Osteoblast (primary cell): Measurements from ENCODE around the gene ANKRD22. TPM values are rescaled to one million over a fixed set of nuclear protein-coding genes. Genes with fewer than 3 reads are reported as not detected.
A peak's percentile ranks its signal among the peaks of the same experiment; 100 is the strongest.

Source experiments
- DNase-seq: peaks from one replicate; pipeline ENCODE4 v3.0.0; 2011; ENCODE audit warnings: low spot score, mixed read lengths; ENCODE audit not compliant: insufficient read length; ENCODE audit errors: missing footprints
- H2AFZ ChIP-seq: 2 replicates; pipeline ENCODE4 v1.6.0; 2011; ENCODE audit warnings: mild to moderate bottlenecking, low read length
- H3K27ac ChIP-seq: 2 replicates; pipeline ENCODE4 v1.5.1; 2011; ENCODE audit warnings: mild to moderate bottlenecking, low read depth, low read length, moderate library complexity
- H3K27me3 ChIP-seq: 2 replicates; pipeline ENCODE4 v1.6.0; 2012; ENCODE audit warnings: mild to moderate bottlenecking, control low read depth, inconsistent platforms, low read length, moderate library complexity; ENCODE audit not compliant: insufficient read depth
- H3K36me3 ChIP-seq: 2 replicates; pipeline ENCODE4 v1.5.1; 2011; ENCODE audit warnings: mild to moderate bottlenecking, low read length, control low read depth, moderate library complexity; ENCODE audit not compliant: insufficient read depth
- H3K4me1 ChIP-seq: 2 replicates; pipeline ENCODE4 v1.5.1; 2011; ENCODE audit warnings: mild to moderate bottlenecking, low read length, control low read depth, moderate library complexity; ENCODE audit not compliant: insufficient read depth
- H3K4me2 ChIP-seq: 2 replicates; pipeline ENCODE4 v1.6.0; 2011; ENCODE audit warnings: mild to moderate bottlenecking, low read length; ENCODE audit not compliant: insufficient read depth
- H3K4me3 ChIP-seq: fragments of 200-600 bp; sonication (generic); 3 replicates; pipeline ENCODE4 v1.5.1; 2012; ENCODE audit warnings: mild to moderate bottlenecking, low read length, inconsistent platforms; ENCODE audit not compliant: insufficient read depth
- H3K79me2 ChIP-seq: 2 replicates; pipeline ENCODE4 v1.6.0; 2012; ENCODE audit warnings: mild to moderate bottlenecking, low read length, control low read depth, inconsistent platforms; ENCODE audit not compliant: insufficient read depth
- H3K9me3 ChIP-seq: 2 replicates; pipeline ENCODE4 v1.5.1; 2011; ENCODE audit warnings: low read depth, low read length, control low read depth
- H4K20me1 ChIP-seq: 2 replicates; pipeline ENCODE4 v1.6.0; 2012; ENCODE audit warnings: mild to moderate bottlenecking, low read length, control low read depth; ENCODE audit not compliant: insufficient read depth
- total RNA-seq: library from RNA; depleted of rRNA; stranded (reverse); fragments of >200 nt; gene quantifications from 2 replicates; pipeline ENCODE4 v1.2.3, GENCODE V29; 2012
- TF ChIP-seq, protein P1 (sequence below): IDR thresholded peaks from 2 replicates; pipeline ENCODE4 v1.5.1; 2011; ENCODE audit warnings: mild to moderate bottlenecking, low read depth, low read length, moderate library complexity; ENCODE audit errors: extremely low read depth

The ANKRD22 gene
- total RNA-seq, 1 donor: under 0.01 TPM

DNA sequence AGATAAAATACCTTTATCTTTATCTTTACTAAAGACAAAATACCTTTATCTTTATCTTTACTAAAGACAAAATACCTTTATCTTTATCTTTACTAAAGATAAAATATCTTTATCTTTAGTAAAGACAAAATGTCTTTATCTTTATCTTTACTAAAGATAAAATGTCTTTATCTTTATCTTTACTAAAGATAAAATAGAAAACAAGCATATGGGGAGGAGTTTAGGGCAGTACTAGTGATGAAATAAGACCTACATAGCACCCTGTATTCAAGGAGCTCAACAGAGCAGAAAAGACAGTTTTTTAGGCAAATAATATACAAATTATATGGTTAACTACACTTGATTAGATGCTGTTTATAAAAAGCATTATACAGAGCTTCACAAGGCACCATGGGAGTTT is 19.3 kb downstream of the ANKRD22 start:
- TF ChIP-seq, protein P1, sequence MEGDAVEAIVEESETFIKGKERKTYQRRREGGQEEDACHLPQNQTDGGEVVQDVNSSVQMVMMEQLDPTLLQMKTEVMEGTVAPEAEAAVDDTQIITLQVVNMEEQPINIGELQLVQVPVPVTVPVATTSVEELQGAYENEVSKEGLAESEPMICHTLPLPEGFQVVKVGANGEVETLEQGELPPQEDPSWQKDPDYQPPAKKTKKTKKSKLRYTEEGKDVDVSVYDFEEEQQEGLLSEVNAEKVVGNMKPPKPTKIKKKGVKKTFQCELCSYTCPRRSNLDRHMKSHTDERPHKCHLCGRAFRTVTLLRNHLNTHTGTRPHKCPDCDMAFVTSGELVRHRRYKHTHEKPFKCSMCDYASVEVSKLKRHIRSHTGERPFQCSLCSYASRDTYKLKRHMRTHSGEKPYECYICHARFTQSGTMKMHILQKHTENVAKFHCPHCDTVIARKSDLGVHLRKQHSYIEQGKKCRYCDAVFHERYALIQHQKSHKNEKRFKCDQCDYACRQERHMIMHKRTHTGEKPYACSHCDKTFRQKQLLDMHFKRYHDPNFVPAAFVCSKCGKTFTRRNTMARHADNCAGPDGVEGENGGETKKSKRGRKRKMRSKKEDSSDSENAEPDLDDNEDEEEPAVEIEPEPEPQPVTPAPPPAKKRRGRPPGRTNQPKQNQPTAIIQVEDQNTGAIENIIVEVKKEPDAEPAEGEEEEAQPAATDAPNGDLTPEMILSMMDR: no peak
- Histone ChIP-seq H3K27me3 (no peaks in the 10 kb centered on the region), H3K9me3 (no peaks in the 10 kb centered on the region), H3K4me2 (no peak overlapping the region), H4K20me1 (no peaks in the 10 kb centered on the region), H2AFZ (no peak overlapping the region), H3K36me3 (no peaks in the 10 kb centered on the region), H3K4me3 (no peak overlapping the region), H3K79me2 (no peaks in the 10 kb centered on the region), H3K4me1 (no peaks in the 10 kb centered on the region), H3K27ac (no peak overlapping the region)
- DNase-seq: no peak

DNA sequence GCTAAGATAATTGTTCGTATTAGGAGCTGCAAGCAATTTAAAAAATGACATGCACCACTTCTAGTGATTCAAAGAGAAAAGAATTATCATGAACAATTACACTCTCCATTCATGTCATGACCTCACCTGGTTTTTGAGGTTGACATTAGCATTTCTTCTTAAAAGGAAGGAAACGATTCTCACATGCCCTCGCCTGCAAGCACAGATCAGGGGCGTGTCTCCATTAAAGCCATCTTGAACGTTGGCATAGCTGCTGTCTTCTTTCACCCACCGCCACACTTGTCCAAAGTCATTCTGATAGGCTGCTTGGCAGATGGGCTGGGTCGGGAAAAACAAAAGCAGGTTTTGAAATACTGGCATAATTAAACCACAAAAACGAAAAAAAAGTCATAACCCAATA is 19.9 kb downstream of the ANKRD22 start:
- H3K4me2 ChIP-seq: no peak overlapping the region
- no peaks in the 10 kb centered on the region for H4K20me1 ChIP-seq
- no peak overlapping the region for H3K27ac ChIP-seq
- no peaks in the 10 kb centered on the region for H3K36me3 ChIP-seq
- H3K79me2 ChIP-seq: no peaks in the 10 kb centered on the region
- TF ChIP-seq, protein P1: no peak
- no peak overlapping the region for H2AFZ ChIP-seq
- no peaks in the 10 kb centered on the region for H3K9me3 ChIP-seq
- no peak overlapping the region for H3K4me3 ChIP-seq
- H3K4me1 ChIP-seq: no peaks in the 10 kb centered on the region
- DNase-seq: no peak
- no peaks in the 10 kb centered on the region for H3K27me3 ChIP-seq

DNA sequence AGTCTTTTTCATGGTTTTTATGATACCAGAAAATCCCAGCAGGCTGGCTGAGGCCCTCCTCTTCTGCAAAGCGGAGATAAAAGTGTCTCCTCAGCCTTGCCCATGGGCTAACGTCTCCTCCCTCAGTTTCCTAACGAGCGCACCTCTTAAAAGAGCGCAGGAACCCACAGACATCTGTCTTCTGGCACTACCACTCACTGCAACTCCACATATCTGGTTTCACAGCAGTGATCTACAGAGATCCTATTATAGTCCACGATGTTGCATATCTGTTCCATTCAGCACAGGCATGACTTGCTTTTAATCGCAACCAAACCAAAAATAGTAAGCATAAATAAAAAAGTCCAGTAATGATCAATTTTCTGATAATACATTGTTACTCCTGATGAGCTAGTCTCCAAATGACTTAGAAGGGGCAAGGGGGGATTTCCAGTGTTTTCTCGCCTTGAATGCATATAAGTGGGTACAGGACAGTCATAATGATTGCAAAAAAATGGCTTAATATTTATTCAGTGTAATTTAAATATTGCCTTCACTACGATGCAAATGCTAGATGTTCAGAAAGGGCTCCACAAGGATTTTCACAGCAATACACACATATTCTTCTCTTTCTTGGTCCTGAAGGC is 20.9 kb downstream of the ANKRD22 start:
- no peaks in the 10 kb centered on the region for H3K79me2 ChIP-seq
- no peaks in the 10 kb centered on the region for H4K20me1 ChIP-seq
- H3K36me3 ChIP-seq: no peaks in the 10 kb centered on the region
- TF ChIP-seq, protein P1: no peak
- no peaks in the 10 kb centered on the region for H3K27me3 ChIP-seq
- no peaks in the 10 kb centered on the region for H3K9me3 ChIP-seq
- H3K4me1 ChIP-seq: no peaks in the 10 kb centered on the region
- no peak overlapping the region for H3K27ac ChIP-seq
- DNase-seq: no peak
- no peak overlapping the region for H3K4me2 ChIP-seq
- no peak overlapping the region for H3K4me3 ChIP-seq
- H2AFZ ChIP-seq: no peak overlapping the region

DNA sequence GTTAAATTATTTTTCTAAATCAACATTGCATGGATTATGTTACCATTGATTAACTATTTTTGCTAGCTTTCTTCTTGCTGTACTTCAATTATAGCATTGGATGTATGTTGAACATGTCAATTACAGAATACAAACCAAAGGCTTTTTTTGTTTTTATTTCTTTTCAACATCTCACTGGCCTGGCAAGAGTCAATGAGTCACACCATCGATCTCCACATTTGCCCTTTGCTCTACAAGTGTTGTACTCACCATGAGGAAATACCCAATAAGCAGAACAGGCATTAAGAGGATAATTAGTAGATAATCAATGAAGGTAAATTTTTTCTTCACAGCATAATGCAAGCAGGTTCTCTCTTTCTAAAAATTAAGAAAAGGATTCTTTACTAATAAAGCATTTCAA is 23.3 kb downstream of the ANKRD22 start:
- Histone ChIP-seq H3K4me1 (no peaks in the 10 kb centered on the region), H4K20me1 (no peaks in the 10 kb centered on the region), H3K36me3 (no peaks in the 10 kb centered on the region), H3K27ac (no peak overlapping the region), H2AFZ (no peak overlapping the region), H3K27me3 (no peaks in the 10 kb centered on the region), H3K79me2 (no peaks in the 10 kb centered on the region), H3K9me3 (no peaks in the 10 kb centered on the region), H3K4me3 (no peak overlapping the region), H3K4me2 (no peak overlapping the region)
- TF ChIP-seq, protein P1: no peak
- DNase-seq: peak; percentile 8
